ENCODE measurements around the gene TOM1L1.

TOM1L1 gene

GRCh38 chr17:54991567-54991966, 90.9 kb downstream of the TOM1L1 start:
- no peak for DNase-seq (ENCODE audit: low read depth, low spot score)

GRCh38 chr17:54992797-54993639, 92.4 kb downstream of the TOM1L1 start:
- peak; percentile 63 for DNase-seq (ENCODE audit: low read depth, low spot score)

- DNase-seq (ENCODE audit: low read depth, low spot score) = no peak
These were observed 95.8 kb downstream of the TOM1L1 start for GRCh38 chr17:54996441-54996840.

GRCh38 chr17:55002458-55002857, 101.8 kb downstream of the TOM1L1 start:
- no peak for DNase-seq (ENCODE audit: low read depth, low spot score)

- no peak for DNase-seq (ENCODE audit: low read depth, low spot score)
These were observed 103.8 kb downstream of the TOM1L1 start for GRCh38 chr17:55004484-55004883.

GRCh38 chr17:55005520-55005919, 104.9 kb downstream of the TOM1L1 start:
- DNase-seq (ENCODE audit: low read depth, low spot score) = peak; percentile 17
